ENCODE data around the gene KIAA1755. TPM values are rescaled to one million over a fixed set of nuclear protein-coding genes. Genes with fewer than 3 reads are reported as not detected.

KIAA1755 gene
- total and polyA plus RNA-seq, 2 of the 4 experiments (the other 2 are of a cell fraction) = 2.5 to 5.1 TPM

GRCh38 chr20:38197217-38197616 is 63.3 kb downstream of the KIAA1755 start:
- Histone ChIP-seq H3K36me3 (ENCODE audit: control insufficient read depth, insufficient read depth, low read length) (no peaks in the 10 kb centered on the region), H2AFZ (replicated peaks; ENCODE audit: low read length, poor library complexity) (no peak overlapping the region), H2AK5ac (ENCODE audit: low read depth, low read length) (peak overlapping the region; percentile 7; the same call in 1 of the 2 replicates), H3K4me2 (ENCODE audit: low read depth, low read length) (no peak overlapping the region), H3K14ac (replicated peaks; ENCODE audit: low read depth, low read length) (peak overlapping the region; percentile 17), H3K9me3 (ENCODE audit: control insufficient read depth, insufficient read depth, low read length) (no peaks in the 10 kb centered on the region), H2BK5ac (ENCODE audit: low read depth, low read length, poor library complexity, severe bottlenecking) (peak overlapping the region; percentile 4), H3K56ac (ENCODE audit: extremely low read depth, insufficient read depth, low read length) (no peak overlapping the region), H3K27ac (ENCODE audit: insufficient read depth, low read length) (no peak overlapping the region), H3K9me1 (ENCODE audit: insufficient read depth, low read length) (peaks cover 33% of the 10 kb centered on the region), H3K4ac (ENCODE audit: low read depth, low read length) (peak overlapping the region; percentile 48; the same call in 1 of the 2 replicates), H2BK120ac (ENCODE audit: low read depth, low read length) (peak overlapping the region; percentile 85; the same call in 1 of the 2 replicates), H4K5ac (ENCODE audit: low read depth, low read length) (no peak overlapping the region), H2BK20ac (ENCODE audit: low read depth, low read length) (peak overlapping the region; percentile 18; the same call in 1 of the 2 replicates), H3K23ac (ENCODE audit: low read depth, low read length) (no peak overlapping the region), H4K8ac (ENCODE audit: low read depth in 2 of 2, low read length in 2 of 2) (peak overlapping the region in 1 of 2 experiments; percentile 58; a peak in 2 of 4 replicates), H3K27me3 (ENCODE audit: control insufficient read depth, insufficient read depth, low read length) (no peaks in the 10 kb centered on the region), H3K18ac (ENCODE audit: low read depth, low read length) (peak overlapping the region; percentile 52), H3K4me1 (ENCODE audit: control insufficient read depth, insufficient read depth, low read length) (peaks cover 34% of the 10 kb centered on the region), H3K79me1 (ENCODE audit: low read depth in 1 of 2, low read length in 2 of 2) (no peaks in the 10 kb centered on the region), H4K91ac (ENCODE audit: insufficient read depth, low read depth, low read length) (peak overlapping the region; percentile 77; the same call in 1 of the 2 replicates), H4K20me1 (ENCODE audit: insufficient read depth, low read length) (no peaks in the 10 kb centered on the region), H3K9ac (ENCODE audit: low read depth, low read length) (no peak overlapping the region), H2AK9ac (replicated peaks; ENCODE audit: low read depth, low read length, poor library complexity) (no peak overlapping the region), H3K4me3 (ENCODE audit: insufficient read depth, low read depth, low read length) (no peak overlapping the region), H2BK15ac (ENCODE audit: low read depth, low read length) (peak overlapping the region; percentile 12; the same call in 2 of the 3 replicates)
- POLR2A ChIA-PET (ENCODE audit: unreplicated experiment) = no interaction called here
- WGBS, 2 experiments (ENCODE audit: extremely low coverage in 2 of 2, insufficient read length in 1 of 2) = 89% methylated on average over 2 of the region's 5 CpGs; no CpG with 5 or more reads in 1 of the 2 experiments
- dilution Hi-C loops (cut with HindIII; ENCODE audit: low sequenced_read_pairs, unreplicated experiment) (no loop called here), intact Hi-C loops (cut with micrococcal nuclease) (no loop called here), in situ Hi-C loops (cut with MboI; ENCODE audit: low sequenced_read_pairs) (no loop called here)
- DNase-seq = no peak
- TF ChIP-seq MAZ (IDR thresholded peaks at IDR 0.05; ENCODE audit: borderline replicate concordance, low read depth, low read length) (no peak), CEBPB (IDR thresholded peaks at IDR 0.05; ENCODE audit: low read depth, low read length) (no peak), BHLHE40 (IDR thresholded peaks at IDR 0.05; ENCODE audit: low read depth, low read length) (no peak), SMC3 (IDR thresholded peaks at IDR 0.05; ENCODE audit: low read depth, low read length) (no peak), CTCF (conservative IDR thresholded peaks at IDR 0.05; ENCODE audit: low read depth, low read length) (no peak), RCOR1 (IDR thresholded peaks at IDR 0.05; ENCODE audit: insufficient replicate concordance, low read length) (no peak), USF2 (IDR thresholded peaks at IDR 0.05; ENCODE audit: low read depth, low read length) (no peak), RFX5 (IDR thresholded peaks at IDR 0.05; ENCODE audit: low read depth, low read length) (no peak), POLR2A (IDR thresholded peaks at IDR 0.05; ENCODE audit: low read depth, low read length) (no peak), MXI1 (IDR thresholded peaks at IDR 0.05; ENCODE audit: borderline replicate concordance, low read depth, low read length) (no peak), FOS (IDR thresholded peaks at IDR 0.05; ENCODE audit: low read depth, low read length) (no peak), CHD1 (IDR thresholded peaks at IDR 0.05; ENCODE audit: low read depth, low read length) (no peak), NFE2L2 (IDR thresholded peaks at IDR 0.05; ENCODE audit: low read depth, low read length) (no peak), MAFK (IDR thresholded peaks at IDR 0.05; ENCODE audit: low read depth, low read length) (no peak), RAD21 (IDR thresholded peaks at IDR 0.05; ENCODE audit: low read length) (no peak)
- TF ChIP-seq, protein P1, sequence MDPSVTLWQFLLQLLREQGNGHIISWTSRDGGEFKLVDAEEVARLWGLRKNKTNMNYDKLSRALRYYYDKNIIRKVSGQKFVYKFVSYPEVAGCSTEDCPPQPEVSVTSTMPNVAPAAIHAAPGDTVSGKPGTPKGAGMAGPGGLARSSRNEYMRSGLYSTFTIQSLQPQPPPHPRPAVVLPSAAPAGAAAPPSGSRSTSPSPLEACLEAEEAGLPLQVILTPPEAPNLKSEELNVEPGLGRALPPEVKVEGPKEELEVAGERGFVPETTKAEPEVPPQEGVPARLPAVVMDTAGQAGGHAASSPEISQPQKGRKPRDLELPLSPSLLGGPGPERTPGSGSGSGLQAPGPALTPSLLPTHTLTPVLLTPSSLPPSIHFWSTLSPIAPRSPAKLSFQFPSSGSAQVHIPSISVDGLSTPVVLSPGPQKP (IDR thresholded peaks at IDR 0.05; ENCODE audit: borderline replicate concordance, low read depth, low read length) = no peak
- BruUV-seq (replicated peaks) = no TSS peak
- CTCF ChIA-PET = interaction anchor here (0.9 kb wide), 1 partner anchor 633 kb away, joined by 3 read pairs; no protein-coding TSS in a partner anchor
- ATAC-seq (ENCODE audit: low read depth) = no peak; the same call in 1 of the 2 replicates

Measured in IMR-90 (cell line).